NB4 (cell line): ENCODE measurements around the gene CWC25.
A peak's percentile ranks its signal among the peaks of the same experiment; 100 is the strongest.

Experiments used
- DNase-seq: peaks from one replicate; pipeline ENCODE4 v3.0.0; 2010; ENCODE audit warnings: low read depth
- H3K4me3 ChIP-seq: one replicate; pipeline ENCODE4 v1.5.1; 2011; ENCODE audit warnings: mild to moderate bottlenecking, low read depth, low read length, moderate library complexity
- MAX ChIP-seq: IDR thresholded peaks from 2 replicates; pipeline ENCODE4 v1.6.1; 2011; ENCODE audit warnings: low read depth, low read length
- MYC ChIP-seq: IDR thresholded peaks from 2 replicates; pipeline ENCODE4 v1.6.1; 2011; ENCODE audit warnings: low read depth, low read length
- POLR2A ChIP-seq: IDR thresholded peaks from 2 replicates; pipeline ENCODE4 v1.6.1; 2011; ENCODE audit warnings: mild to moderate bottlenecking; ENCODE audit not compliant: insufficient read length; ENCODE audit errors: extremely low read depth
- TF ChIP-seq, protein P1 (sequence below): IDR thresholded peaks from one replicate; pipeline ENCODE4 v1.5.1; 2012; ENCODE audit warnings: low read depth, low read length

The CWC25 gene

DNA sequence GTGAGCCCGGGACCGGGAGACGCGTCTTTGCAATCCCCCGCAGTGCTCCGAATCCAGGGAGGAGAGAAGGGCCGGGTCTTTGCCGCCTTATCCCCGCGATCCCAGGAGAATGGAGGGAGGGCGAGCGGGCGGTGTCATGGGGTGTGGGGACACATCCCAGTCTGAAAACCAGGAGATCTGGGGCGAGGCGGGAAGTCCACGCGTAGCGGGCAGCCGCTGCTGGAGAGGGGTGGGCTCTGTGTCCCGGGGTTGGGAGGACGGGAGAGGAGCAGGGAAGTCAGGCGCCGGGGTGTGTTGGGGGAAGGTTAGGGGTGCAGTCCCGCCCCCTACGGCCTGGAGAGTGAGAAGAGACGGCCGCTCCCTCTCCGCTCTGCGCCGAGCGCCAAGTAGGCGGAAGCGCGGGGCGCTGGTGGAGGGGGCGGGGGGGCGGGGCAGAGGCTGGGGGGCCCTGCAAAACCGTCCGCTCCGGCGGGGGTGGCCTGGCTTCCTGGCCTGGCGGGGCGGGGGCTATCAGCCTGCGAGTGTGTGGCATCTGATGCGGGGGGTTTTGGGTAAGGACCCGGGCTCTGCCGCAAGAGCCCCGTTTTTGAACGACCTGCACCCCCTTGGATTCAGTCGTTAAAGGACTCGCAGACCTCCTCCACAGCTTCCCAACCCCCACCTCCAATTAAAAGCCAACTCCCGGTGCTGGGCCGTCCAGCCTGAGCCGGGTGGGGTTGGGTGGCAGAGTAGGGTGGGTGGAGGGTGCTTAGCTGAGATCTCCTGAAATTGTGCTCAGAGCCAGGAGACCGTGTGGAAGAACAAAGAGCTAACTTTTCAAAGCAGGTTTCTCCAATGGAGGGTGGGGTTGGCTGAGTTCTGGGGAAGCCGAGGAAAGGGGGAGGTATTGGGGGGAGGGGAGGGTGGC lies 45.4 kb upstream of the CWC25 start:
- peak overlapping the region; percentile 95 for H3K4me3 ChIP-seq
- TF ChIP-seq MAX (0 out of 2 replicates have a peak, but pooled peaks have one; percentile 20), POLR2A (peak; percentile 33), MYC (no peak)
- TF ChIP-seq, protein P1, sequence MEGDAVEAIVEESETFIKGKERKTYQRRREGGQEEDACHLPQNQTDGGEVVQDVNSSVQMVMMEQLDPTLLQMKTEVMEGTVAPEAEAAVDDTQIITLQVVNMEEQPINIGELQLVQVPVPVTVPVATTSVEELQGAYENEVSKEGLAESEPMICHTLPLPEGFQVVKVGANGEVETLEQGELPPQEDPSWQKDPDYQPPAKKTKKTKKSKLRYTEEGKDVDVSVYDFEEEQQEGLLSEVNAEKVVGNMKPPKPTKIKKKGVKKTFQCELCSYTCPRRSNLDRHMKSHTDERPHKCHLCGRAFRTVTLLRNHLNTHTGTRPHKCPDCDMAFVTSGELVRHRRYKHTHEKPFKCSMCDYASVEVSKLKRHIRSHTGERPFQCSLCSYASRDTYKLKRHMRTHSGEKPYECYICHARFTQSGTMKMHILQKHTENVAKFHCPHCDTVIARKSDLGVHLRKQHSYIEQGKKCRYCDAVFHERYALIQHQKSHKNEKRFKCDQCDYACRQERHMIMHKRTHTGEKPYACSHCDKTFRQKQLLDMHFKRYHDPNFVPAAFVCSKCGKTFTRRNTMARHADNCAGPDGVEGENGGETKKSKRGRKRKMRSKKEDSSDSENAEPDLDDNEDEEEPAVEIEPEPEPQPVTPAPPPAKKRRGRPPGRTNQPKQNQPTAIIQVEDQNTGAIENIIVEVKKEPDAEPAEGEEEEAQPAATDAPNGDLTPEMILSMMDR, result no peak
- DNase-seq, result peak; percentile 90

GRCh38 chr17:38869526-38870258 lies 44.6 kb upstream of the CWC25 start, which contains the start of gene LASP1:
Gene LASP1, plus strand, starts transcription at chr17:38870058. Its CDS starts 132 bp downstream, at chr17:38870190.
- H3K4me3 ChIP-seq, result peak within 1 kb of the TSS; percentile 95
- TF ChIP-seq POLR2A, result peak; percentile 83
- no peak for TF ChIP-seq MYC
- TF ChIP-seq, protein P1, result no peak
- peak; percentile 59 for TF ChIP-seq MAX
- DNase-seq, result peak; percentile 96

- TF ChIP-seq, protein P1, result peak; percentile 42
- TF ChIP-seq POLR2A (peak; percentile 3), MYC (peak; percentile 53), MAX (no peak)
- H3K4me3 ChIP-seq, result peak overlapping the region; percentile 72
- peak; percentile 92 for DNase-seq
Measured at GRCh38 chr17:38868817-38869525, 43.9 kb upstream of the CWC25 start.

DNA sequence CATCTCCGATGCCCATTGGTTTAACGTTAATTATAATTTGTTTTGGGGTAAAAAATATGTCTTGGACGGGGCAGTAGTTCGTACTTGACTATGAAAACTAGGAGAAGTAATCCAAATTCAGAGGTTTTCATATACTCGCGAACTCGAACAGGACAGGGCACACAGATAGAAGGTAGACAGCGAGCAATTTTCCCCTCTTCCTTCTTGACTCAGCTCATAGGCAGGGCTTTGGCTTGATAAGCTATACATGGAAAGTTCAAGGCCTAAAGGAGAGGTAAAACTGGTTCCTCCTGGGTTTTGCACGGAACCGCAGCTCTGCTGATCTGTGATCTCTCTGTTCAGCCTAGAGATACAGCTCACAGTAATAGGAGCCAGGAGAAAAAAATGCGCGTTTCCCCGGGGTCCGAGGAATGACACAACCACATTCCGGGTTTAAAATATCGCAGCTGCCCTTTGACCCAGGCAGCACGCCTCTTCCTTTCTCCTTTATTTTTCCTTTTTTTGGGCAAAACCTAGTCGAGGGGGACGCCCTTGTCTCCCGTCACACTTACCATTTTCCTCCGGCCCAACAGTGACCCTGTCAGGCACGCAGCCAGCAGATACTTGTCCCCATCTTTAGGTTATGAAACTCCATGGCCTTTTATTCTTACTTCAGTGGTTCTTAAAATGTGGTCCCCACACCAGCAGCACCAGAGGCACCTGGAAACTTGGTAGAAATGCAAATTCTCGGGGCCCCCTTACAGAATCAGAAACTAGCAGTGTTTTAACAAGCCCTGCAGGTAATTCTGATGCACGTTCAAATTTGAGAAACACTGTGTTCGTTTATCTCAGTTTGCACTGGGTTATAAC lies 43.1 kb upstream of the CWC25 start:
- no peak for TF ChIP-seq POLR2A
- TF ChIP-seq, protein P1, result no peak
- TF ChIP-seq MYC, result no peak
- no peak for TF ChIP-seq MAX
- DNase-seq, result peak; percentile 53
- peak overlapping the region; percentile 72 for H3K4me3 ChIP-seq
